Peyer's patch (tissue), 4 donors: ENCODE measurements around the gene ITPKB. TPM values are rescaled to one million over a fixed set of nuclear protein-coding genes. Genes with fewer than 3 reads are reported as not detected.

ENCODE experiments used
- DNase-seq, 3 donors: peaks; one replicate each; pipeline ENCODE4 v3.0.0-alpha.2; 2017 to 2019
- H3K27ac ChIP-seq, 4 donors: fragments of 200-600 bp; sonication (generic); one replicate each; pipeline ENCODE4 v1.5.1; 2016 to 2019
- H3K27me3 ChIP-seq, 2 donors: fragments of 200-600 bp; sonication (generic); one replicate each; pipeline ENCODE4 v1.5.1; 2019
- H3K36me3 ChIP-seq, 3 donors: fragments of 200-600 bp; sonication (generic); one replicate each; pipeline ENCODE4 v1.5.1; 2016 to 2019
- H3K4me1 ChIP-seq, 4 donors: fragments of 200-600 bp; sonication (generic); one replicate each; pipeline ENCODE4 v1.5.1; 2016 to 2019
- H3K4me3 ChIP-seq, 4 donors: fragments of 200-600 bp; sonication (generic); 1 replicate in 3 of 4; 2 replicates in 1 of 4; pipeline ENCODE4 v1.5.1; 2016 to 2019; ENCODE audit warnings: mild to moderate bottlenecking in 1 of 4
- H3K9me3 ChIP-seq, 4 donors: fragments of 200-600 bp; sonication (generic); one replicate each; pipeline ENCODE4 v1.5.1; 2016 to 2019; ENCODE audit warnings: mild to moderate bottlenecking in 1 of 4
- POLR2A ChIP-seq, 2 donors: fragments of 450-650 bp; IDR thresholded peaks; one replicate each; pipeline ENCODE4 v1.5.1; 2017; ENCODE audit warnings: antibody characterized with exemption in 2 of 2, mild to moderate bottlenecking in 2 of 2, moderate library complexity in 2 of 2
- total RNA-seq, 4 donors: library from RNA; depleted of rRNA; stranded (reverse); fragments of >200 nt; gene quantifications; one replicate each; pipeline ENCODE4 v1.1.0, GENCODE V29; 2016
- TF ChIP-seq, protein P1 (sequence below), 6 experiments: fragments of 450-650 bp in 4 of 6; fragments of 200-600 bp in 2 of 6; sonication (generic) in 1 of 6; IDR thresholded peaks; one replicate each; pipeline ENCODE4 v1.5.1; 2017 to 2019; ENCODE audit warnings: antibody characterized with exemption in 6 of 6, mild to moderate bottlenecking in 3 of 6, moderate library complexity in 1 of 6

ITPKB gene
- total RNA-seq, 4 donors from 2014 or later = 9.5 to 36.3 (median 23.0) TPM

DNA sequence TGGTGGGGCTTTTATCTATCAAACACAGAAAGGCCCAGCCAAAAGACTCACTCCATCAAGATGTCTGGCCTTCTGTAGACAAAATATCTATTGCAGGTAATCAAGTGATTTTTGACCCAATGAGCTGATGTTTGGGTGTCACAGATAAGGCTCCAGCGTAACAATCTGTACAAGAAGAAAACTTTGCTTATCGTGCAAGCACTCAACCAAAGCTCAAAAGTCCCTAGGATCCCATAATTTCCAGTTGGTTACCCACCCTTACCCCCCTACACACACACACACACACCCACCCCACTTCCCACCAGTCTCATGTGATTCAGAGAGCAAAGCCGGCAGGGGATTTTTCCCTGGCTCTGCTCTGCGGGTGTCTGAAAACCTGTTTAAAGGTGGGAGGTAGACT, 5.8 kb downstream of the ITPKB start:
- Histone ChIP-seq H3K36me3 (peaks cover 0 to 21% (median 0%) of the 10 kb centered on the region in 3 donors), H3K4me1 (peaks cover 0 to 27% (median 17%) of the 10 kb centered on the region in 4 donors), H3K4me3 (peak overlapping the region in 3 of 4 donors; percentile 20 to 96 (median 26)), H3K27ac (peak overlapping the region in 3 of 4 donors; percentile 42 to 94 (median 48)), H3K9me3 (no peaks in the 10 kb centered on the region), H3K27me3 (no peaks in the 10 kb centered on the region)
- DNase-seq = peak in 1 of 3 donors; percentile 44
- no peak for TF ChIP-seq POLR2A (IDR thresholded peaks at IDR 0.05)
- TF ChIP-seq, protein P1, sequence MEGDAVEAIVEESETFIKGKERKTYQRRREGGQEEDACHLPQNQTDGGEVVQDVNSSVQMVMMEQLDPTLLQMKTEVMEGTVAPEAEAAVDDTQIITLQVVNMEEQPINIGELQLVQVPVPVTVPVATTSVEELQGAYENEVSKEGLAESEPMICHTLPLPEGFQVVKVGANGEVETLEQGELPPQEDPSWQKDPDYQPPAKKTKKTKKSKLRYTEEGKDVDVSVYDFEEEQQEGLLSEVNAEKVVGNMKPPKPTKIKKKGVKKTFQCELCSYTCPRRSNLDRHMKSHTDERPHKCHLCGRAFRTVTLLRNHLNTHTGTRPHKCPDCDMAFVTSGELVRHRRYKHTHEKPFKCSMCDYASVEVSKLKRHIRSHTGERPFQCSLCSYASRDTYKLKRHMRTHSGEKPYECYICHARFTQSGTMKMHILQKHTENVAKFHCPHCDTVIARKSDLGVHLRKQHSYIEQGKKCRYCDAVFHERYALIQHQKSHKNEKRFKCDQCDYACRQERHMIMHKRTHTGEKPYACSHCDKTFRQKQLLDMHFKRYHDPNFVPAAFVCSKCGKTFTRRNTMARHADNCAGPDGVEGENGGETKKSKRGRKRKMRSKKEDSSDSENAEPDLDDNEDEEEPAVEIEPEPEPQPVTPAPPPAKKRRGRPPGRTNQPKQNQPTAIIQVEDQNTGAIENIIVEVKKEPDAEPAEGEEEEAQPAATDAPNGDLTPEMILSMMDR (IDR thresholded peaks at IDR 0.05) = no peak

DNA sequence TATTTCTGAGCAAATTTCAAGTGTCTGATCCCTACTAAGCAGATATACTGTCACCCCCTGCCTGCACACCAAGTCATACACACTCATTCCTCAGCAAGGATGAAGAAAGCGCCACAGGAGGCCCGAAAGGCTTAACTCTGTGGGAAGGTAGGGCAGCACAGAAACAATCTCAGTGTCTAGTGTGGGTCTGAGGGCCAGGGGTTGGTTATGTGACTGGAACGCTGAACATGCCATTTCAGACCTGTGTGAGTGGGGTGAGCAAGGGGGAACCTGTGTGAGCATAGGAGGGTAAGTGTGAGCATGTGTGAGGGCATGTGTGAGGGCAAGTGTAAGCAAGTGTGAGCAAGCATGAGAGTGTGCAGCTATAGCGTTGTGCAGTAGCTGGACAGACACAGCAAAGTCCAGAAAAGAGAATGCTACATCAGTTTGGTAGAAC, 6.2 kb downstream of the ITPKB start:
- peak overlapping the region in 3 of 4 donors; percentile 42 to 94 (median 48) for H3K27ac ChIP-seq
- no peaks in the 10 kb centered on the region for H3K9me3 ChIP-seq
- peaks cover 0 to 27% (median 17%) of the 10 kb centered on the region in 4 donors for H3K4me1 ChIP-seq
- DNase-seq = peak in 1 of 3 donors; percentile 40
- H3K4me3 ChIP-seq = peak overlapping the region in 3 of 4 donors; percentile 20 to 96 (median 26)
- H3K36me3 ChIP-seq = peaks cover 0 to 21% (median 0%) of the 10 kb centered on the region in 3 donors
- no peak for TF ChIP-seq POLR2A (IDR thresholded peaks at IDR 0.05)
- TF ChIP-seq, protein P1 (IDR thresholded peaks at IDR 0.05) = no peak
- H3K27me3 ChIP-seq = no peaks in the 10 kb centered on the region

DNA sequence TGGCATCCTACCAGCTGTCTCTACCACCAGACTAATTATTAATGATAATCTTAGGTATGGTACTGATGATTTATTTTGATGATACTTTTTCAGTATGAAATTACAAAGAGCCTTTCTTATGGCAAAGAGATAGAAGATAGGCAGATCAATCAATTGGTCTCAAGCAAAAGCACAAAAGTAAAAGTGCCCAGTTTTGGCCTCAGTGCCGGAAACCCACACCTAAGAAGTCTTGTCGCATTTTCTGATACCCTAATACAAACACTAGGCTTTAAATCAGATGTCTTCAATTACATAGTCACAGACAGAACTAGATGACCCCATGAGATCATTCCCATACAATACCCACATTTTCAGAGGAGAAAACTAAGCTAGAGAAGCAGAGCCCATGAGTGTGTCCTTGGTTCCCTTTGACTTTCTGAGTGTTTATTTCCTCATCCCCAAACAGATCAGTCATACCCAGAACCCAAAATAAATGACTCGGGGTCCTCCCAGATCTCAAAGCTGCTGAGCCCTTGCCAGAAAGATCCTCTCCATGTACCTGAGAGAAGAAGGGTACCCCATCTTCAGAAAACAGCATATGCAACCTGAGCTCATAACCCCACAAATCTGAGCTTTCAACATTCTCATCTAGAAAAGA, 7.7 kb downstream of the ITPKB start:
- TF ChIP-seq, protein P1 (IDR thresholded peaks at IDR 0.05) = no peak
- no peak for TF ChIP-seq POLR2A (IDR thresholded peaks at IDR 0.05)
- Histone ChIP-seq H3K9me3 (no peaks in the 10 kb centered on the region), H3K36me3 (peaks cover 0 to 14% (median 0%) of the 10 kb centered on the region in 3 donors), H3K27ac (peak overlapping the region in 3 of 4 donors; percentile 12 to 22 (median 16)), H3K4me3 (peak overlapping the region in 2 of 4 donors; percentile 6 to 13), H3K4me1 (peaks cover 0 to 27% (median 21%) of the 10 kb centered on the region in 4 donors), H3K27me3 (no peaks in the 10 kb centered on the region)
- no peak for DNase-seq

DNA sequence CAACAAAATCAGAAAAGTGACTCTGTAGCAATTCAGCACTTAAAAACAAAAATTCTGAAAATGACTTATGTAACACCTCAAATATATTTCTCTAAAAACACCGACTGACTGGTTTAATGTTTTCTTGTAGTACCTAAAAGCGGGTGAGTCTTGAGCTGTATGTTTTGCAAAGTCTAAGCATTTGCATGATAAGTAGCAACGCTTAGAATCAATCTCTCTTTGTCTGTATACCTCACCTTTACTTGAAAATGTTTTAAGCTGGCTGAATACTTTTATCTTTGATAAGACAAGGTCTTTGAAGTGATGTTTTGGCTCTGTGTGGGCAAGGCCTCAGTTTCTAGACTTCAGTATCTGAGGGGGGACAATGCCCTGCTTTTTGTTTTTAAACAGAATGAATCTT, 8.2 kb downstream of the ITPKB start:
- Histone ChIP-seq H3K27ac (peak overlapping the region in 2 of 4 donors; percentile 12 to 22), H3K4me3 (peak overlapping the region in 1 of 4 donors; percentile 13), H3K4me1 (peaks cover 0 to 23% (median 19%) of the 10 kb centered on the region in 4 donors), H3K9me3 (no peaks in the 10 kb centered on the region), H3K36me3 (peaks cover 0 to 9% (median 0%) of the 10 kb centered on the region in 3 donors), H3K27me3 (no peaks in the 10 kb centered on the region)
- TF ChIP-seq, protein P1 (IDR thresholded peaks at IDR 0.05) = no peak
- no peak for TF ChIP-seq POLR2A (IDR thresholded peaks at IDR 0.05)
- no peak for DNase-seq

DNA sequence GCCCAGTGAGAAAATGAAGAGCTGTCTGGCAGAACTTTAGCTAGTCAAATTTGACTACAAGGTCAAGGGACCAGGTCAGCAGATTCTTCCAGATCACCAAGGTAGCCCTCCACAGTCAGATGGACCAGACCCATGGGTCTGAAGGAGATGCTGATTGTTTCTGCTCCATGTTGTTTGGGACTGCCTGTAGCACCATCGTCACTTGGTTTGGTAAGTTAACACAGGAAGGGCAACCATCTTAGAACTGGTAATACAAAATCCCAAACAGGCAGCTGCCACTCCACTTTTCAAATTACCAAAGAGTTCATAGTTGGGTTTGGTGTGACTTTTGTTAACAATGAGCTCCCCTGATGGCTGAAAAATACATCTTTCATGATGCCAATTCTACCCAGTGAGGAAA, 9.0 kb downstream of the ITPKB start:
- Histone ChIP-seq H3K36me3 (peaks cover 0 to 5% (median 0%) of the 10 kb centered on the region in 3 donors), H3K4me3 (no peak overlapping the region), H3K4me1 (peaks cover 0 to 19% (median 16%) of the 10 kb centered on the region in 4 donors), H3K27ac (peak overlapping the region in 2 of 4 donors; percentile 4 to 33), H3K9me3 (no peaks in the 10 kb centered on the region), H3K27me3 (no peaks in the 10 kb centered on the region)
- TF ChIP-seq, protein P1 (IDR thresholded peaks at IDR 0.05) = no peak
- TF ChIP-seq POLR2A (IDR thresholded peaks at IDR 0.05) = no peak
- no peak for DNase-seq
